A673 (cell line): Measurements from ENCODE around the gene ADGRF1.
"Not testable (repeated sequence)": the region's sequence is repeated elsewhere in the genome, so short reads cannot be mapped to it uniquely, and the experiment has no call there.

Experiments used
- CTCF ChIP-seq: fragments of 300-800, 200-600 bp; sonication (generic); conservative IDR thresholded peaks from 2 replicates; pipeline ENCODE4 v1.5.1; 2017; ENCODE audit warnings: low read depth, mild to moderate bottlenecking, antibody characterized with exemption, low read length, moderate library complexity, mixed read lengths
- EZH2 ChIP-seq: fragments of 200-600 bp; sonication (generic); IDR thresholded peaks from 2 replicates; pipeline ENCODE4 v1.6.1; 2017; ENCODE audit warnings: borderline replicate concordance, low read depth, mild to moderate bottlenecking, mixed read lengths, antibody characterized with exemption, low read length; ENCODE audit not compliant: poor library complexity, severe bottlenecking

- not testable (repeated sequence) for TF ChIP-seq CTCF, EZH2
Observed at GRCh38 chr6:47089473-47089872, 47.3 kb upstream of the ADGRF1 start.
